Measurements from ENCODE around the gene ITPR2. TPM values are rescaled to one million over a fixed set of nuclear protein-coding genes. Genes with fewer than 3 reads are reported as not detected.

ITPR2 gene
- total RNA-seq, 2 donors from 2014 or later = 14.8 to 74.4 TPM

GRCh38 chr12:26290565-26290964 lies 542.4 kb downstream of the ITPR2 start:
- no peak overlapping the region for H3K4me3 ChIP-seq (ENCODE audit: low read length)
- no peak overlapping the region for H3K27ac ChIP-seq (ENCODE audit: low read depth, low read length)
- no peaks in the 10 kb centered on the region for H3K36me3 ChIP-seq (ENCODE audit: control insufficient read depth, insufficient read depth, low read length)
- H3K4me1 Mint-ChIP-seq = peaks cover 7% of the 10 kb centered on the region
- no peaks in the 10 kb centered on the region for H3K36me3 Mint-ChIP-seq (ENCODE audit: low read depth)
- no peaks in the 10 kb centered on the region for H3K9me3 ChIP-seq (ENCODE audit: control insufficient read depth, low read length)
- DNase-seq = no peak
- no peak overlapping the region for H3K27ac Mint-ChIP-seq
- H3K27me3 ChIP-seq (ENCODE audit: control insufficient read depth, insufficient read depth, low read length, poor library complexity, severe bottlenecking) = peaks cover 15% of the 10 kb centered on the region
- peaks cover 13% of the 10 kb centered on the region for H3K27me3 Mint-ChIP-seq (ENCODE audit: insufficient read depth)
- 86 to 88% methylated on average over 1 to 2 of the region's 2 CpGs for WGBS, 2 experiments (ENCODE audit: insufficient coverage in 1 of 2, insufficient read length in 1 of 2)
- H3K9ac ChIP-seq (ENCODE audit: extremely low read depth, low read length, poor library complexity, severe bottlenecking) = no peak overlapping the region
- H3K4me3 Mint-ChIP-seq = no peak overlapping the region
- H3K9me3 Mint-ChIP-seq = no peaks in the 10 kb centered on the region
- H3K4me1 ChIP-seq (ENCODE audit: control insufficient read depth, insufficient read depth, low read length) = peaks cover 4% of the 10 kb centered on the region
- TF ChIP-seq CTCF (conservative IDR thresholded peaks at IDR 0.05) = no peak

- H3K27ac ChIP-seq (ENCODE audit: low read depth, low read length) = no peak overlapping the region
- TF ChIP-seq CTCF (conservative IDR thresholded peaks at IDR 0.05) = no peak
- H3K4me3 ChIP-seq (ENCODE audit: low read length) = no peak overlapping the region
- H3K9ac ChIP-seq (ENCODE audit: extremely low read depth, low read length, poor library complexity, severe bottlenecking) = no peak overlapping the region
- H3K4me1 ChIP-seq (ENCODE audit: control insufficient read depth, insufficient read depth, low read length) = peaks cover 4% of the 10 kb centered on the region
- no peak overlapping the region for H3K27ac Mint-ChIP-seq
- no peaks in the 10 kb centered on the region for H3K9me3 ChIP-seq (ENCODE audit: control insufficient read depth, low read length)
- H3K27me3 Mint-ChIP-seq (ENCODE audit: insufficient read depth) = peaks cover 19% of the 10 kb centered on the region
- H3K36me3 ChIP-seq (ENCODE audit: control insufficient read depth, insufficient read depth, low read length) = no peaks in the 10 kb centered on the region
- H3K9me3 Mint-ChIP-seq = no peaks in the 10 kb centered on the region
- DNase-seq = no peak
- H3K27me3 ChIP-seq (ENCODE audit: control insufficient read depth, insufficient read depth, low read length, poor library complexity, severe bottlenecking) = peaks cover 15% of the 10 kb centered on the region
- 92 to 93% methylated on average over 11 to 14 of the region's 14 CpGs for WGBS, 2 experiments (ENCODE audit: insufficient coverage in 1 of 2, insufficient read length in 1 of 2)
- H3K4me3 Mint-ChIP-seq = no peak overlapping the region
- H3K36me3 Mint-ChIP-seq (ENCODE audit: low read depth) = no peaks in the 10 kb centered on the region
- peaks cover 7% of the 10 kb centered on the region for H3K4me1 Mint-ChIP-seq
Measured at GRCh38 chr12:26287671-26288381, 545.2 kb downstream of the ITPR2 start.

Other genes with a start within 250 kb of the ITPR2 start
- gene INTS13, start 104.8 kb upstream of the ITPR2 start, total RNA-seq = 10 to 100 TPM; 23.9 to 55.5 TPM
- gene FGFR1OP2, start 105.3 kb upstream of the ITPR2 start, total RNA-seq = 10 to 100 TPM; 42.2 to 71.3 TPM
- gene TM7SF3, start 181.2 kb upstream of the ITPR2 start, total RNA-seq = 10 to 100 TPM; 55.7 to 86.8 TPM
- gene MED21, start 189.4 kb upstream of the ITPR2 start, total RNA-seq = 100 to 1,000 TPM in 1 of 2 donors, 10 to 100 TPM in 1; 40.8 to 116 TPM
- gene C12orf71, start 249.4 kb upstream of the ITPR2 start, total RNA-seq = not detected

Data from endodermal cell (in vitro differentiated cells).